HL-60 (cell line): Measurements from ENCODE around the gene CACNA1G.

ENCODE experiments used
- DNase-seq, 2 experiments: peaks; one replicate each; pipeline ENCODE4 v3.0.0-alpha.2; 2010 to 2020; ENCODE audit warnings: low read depth in 1 of 2, low spot score in 1 of 2
- H3K27ac ChIP-seq: fragments of 250-450 bp; sonication (Bioruptor Pico); replicated peaks from 2 replicates; pipeline ENCODE4 v1.5.1; 2020; ENCODE audit warnings: mild to moderate bottlenecking, moderate library complexity
- H3K27me3 ChIP-seq: fragments of 250-450 bp; sonication (Bioruptor Pico); 2 replicates; pipeline ENCODE4 v1.5.1; 2021; ENCODE audit warnings: mild to moderate bottlenecking, moderate library complexity; ENCODE audit not compliant: insufficient read depth, poor library complexity, severe bottlenecking
- H3K4me3 ChIP-seq: replicated peaks from 2 replicates; pipeline ENCODE4 v1.5.1; 2011; ENCODE audit warnings: mild to moderate bottlenecking, control low read depth, low read length; ENCODE audit not compliant: insufficient read depth
- GABPA ChIP-seq: IDR thresholded peaks from 2 replicates; pipeline ENCODE4 v1.6.1; 2012; ENCODE audit warnings: low read depth
- POLR2AphosphoS5 ChIP-seq: IDR thresholded peaks from 2 replicates; pipeline ENCODE4 v1.6.1; 2012; ENCODE audit warnings: low read depth
- SPI1 ChIP-seq: IDR thresholded peaks from 2 replicates; pipeline ENCODE4 v1.6.1; 2012; ENCODE audit warnings: low read depth, mild to moderate bottlenecking, borderline replicate concordance
- TF ChIP-seq, protein P1 (sequence below): IDR thresholded peaks from one replicate; pipeline ENCODE4 v1.5.1; 2011; ENCODE audit warnings: low read length, control low read depth, inconsistent platforms; ENCODE audit not compliant: insufficient read depth
- TF ChIP-seq, protein P2 (sequence below): IDR thresholded peaks from 2 replicates; pipeline ENCODE4 v1.6.1; 2012; ENCODE audit warnings: low read depth; ENCODE audit not compliant: insufficient replicate concordance

CACNA1G gene

GRCh38 chr17:50542795-50543774, 17.4 kb upstream of the CACNA1G start:
- Histone ChIP-seq H3K27ac (no peak overlapping the region), H3K4me3 (no peak overlapping the region), H3K27me3 (peaks cover 3% of the 10 kb centered on the region)
- no peak for DNase-seq
- TF ChIP-seq, protein P1, sequence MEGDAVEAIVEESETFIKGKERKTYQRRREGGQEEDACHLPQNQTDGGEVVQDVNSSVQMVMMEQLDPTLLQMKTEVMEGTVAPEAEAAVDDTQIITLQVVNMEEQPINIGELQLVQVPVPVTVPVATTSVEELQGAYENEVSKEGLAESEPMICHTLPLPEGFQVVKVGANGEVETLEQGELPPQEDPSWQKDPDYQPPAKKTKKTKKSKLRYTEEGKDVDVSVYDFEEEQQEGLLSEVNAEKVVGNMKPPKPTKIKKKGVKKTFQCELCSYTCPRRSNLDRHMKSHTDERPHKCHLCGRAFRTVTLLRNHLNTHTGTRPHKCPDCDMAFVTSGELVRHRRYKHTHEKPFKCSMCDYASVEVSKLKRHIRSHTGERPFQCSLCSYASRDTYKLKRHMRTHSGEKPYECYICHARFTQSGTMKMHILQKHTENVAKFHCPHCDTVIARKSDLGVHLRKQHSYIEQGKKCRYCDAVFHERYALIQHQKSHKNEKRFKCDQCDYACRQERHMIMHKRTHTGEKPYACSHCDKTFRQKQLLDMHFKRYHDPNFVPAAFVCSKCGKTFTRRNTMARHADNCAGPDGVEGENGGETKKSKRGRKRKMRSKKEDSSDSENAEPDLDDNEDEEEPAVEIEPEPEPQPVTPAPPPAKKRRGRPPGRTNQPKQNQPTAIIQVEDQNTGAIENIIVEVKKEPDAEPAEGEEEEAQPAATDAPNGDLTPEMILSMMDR = no peak

GRCh38 chr17:50544516-50544915, 16.0 kb upstream of the CACNA1G start:
- no peak for DNase-seq
- TF ChIP-seq SPI1 = no peak
- TF ChIP-seq, protein P1 = no peak
- TF ChIP-seq, protein P2, sequence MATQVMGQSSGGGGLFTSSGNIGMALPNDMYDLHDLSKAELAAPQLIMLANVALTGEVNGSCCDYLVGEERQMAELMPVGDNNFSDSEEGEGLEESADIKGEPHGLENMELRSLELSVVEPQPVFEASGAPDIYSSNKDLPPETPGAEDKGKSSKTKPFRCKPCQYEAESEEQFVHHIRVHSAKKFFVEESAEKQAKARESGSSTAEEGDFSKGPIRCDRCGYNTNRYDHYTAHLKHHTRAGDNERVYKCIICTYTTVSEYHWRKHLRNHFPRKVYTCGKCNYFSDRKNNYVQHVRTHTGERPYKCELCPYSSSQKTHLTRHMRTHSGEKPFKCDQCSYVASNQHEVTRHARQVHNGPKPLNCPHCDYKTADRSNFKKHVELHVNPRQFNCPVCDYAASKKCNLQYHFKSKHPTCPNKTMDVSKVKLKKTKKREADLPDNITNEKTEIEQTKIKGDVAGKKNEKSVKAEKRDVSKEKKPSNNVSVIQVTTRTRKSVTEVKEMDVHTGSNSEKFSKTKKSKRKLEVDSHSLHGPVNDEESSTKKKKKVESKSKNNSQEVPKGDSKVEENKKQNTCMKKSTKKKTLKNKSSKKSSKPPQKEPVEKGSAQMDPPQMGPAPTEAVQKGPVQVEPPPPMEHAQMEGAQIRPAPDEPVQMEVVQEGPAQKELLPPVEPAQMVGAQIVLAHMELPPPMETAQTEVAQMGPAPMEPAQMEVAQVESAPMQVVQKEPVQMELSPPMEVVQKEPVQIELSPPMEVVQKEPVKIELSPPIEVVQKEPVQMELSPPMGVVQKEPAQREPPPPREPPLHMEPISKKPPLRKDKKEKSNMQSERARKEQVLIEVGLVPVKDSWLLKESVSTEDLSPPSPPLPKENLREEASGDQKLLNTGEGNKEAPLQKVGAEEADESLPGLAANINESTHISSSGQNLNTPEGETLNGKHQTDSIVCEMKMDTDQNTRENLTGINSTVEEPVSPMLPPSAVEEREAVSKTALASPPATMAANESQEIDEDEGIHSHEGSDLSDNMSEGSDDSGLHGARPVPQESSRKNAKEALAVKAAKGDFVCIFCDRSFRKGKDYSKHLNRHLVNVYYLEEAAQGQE = no peak
- no peak for TF ChIP-seq POLR2AphosphoS5
- TF ChIP-seq GABPA = no peak
- Histone ChIP-seq H3K27ac (no peak overlapping the region), H3K27me3 (peaks cover 3% of the 10 kb centered on the region), H3K4me3 (no peak overlapping the region)

DNA sequence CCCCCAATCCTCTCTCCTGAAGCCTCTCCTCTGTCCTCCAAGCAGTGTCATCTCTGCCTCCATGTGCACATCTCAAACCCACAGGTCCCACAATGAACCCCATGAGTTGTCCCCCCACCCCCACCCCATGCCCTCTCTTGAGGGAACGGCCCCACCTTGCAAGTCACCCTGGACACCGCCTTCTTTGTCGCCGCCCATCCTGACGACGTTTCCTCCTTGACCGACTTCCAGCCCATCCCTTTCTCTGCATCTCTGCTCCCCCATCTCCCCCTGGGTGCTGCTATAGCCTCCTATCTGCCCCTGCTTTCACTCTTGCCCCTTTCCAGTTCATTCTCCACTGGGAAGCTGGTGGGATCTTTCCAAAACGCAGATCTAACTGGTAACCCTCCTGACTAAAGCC, 15.2 kb upstream of the CACNA1G start:
- H3K4me3 ChIP-seq = no peak overlapping the region
- H3K27ac ChIP-seq = no peak overlapping the region
- H3K27me3 ChIP-seq = peaks cover 3% of the 10 kb centered on the region
- TF ChIP-seq, protein P1 = no peak
- no peak for TF ChIP-seq GABPA
- TF ChIP-seq, protein P2 = no peak
- no peak for TF ChIP-seq SPI1
- no peak for TF ChIP-seq POLR2AphosphoS5
- no peak for DNase-seq

- Histone ChIP-seq H3K27me3 (peaks cover 3% of the 10 kb centered on the region), H3K27ac (no peak overlapping the region), H3K4me3 (peak overlapping the region; percentile 52)
- no peak for TF ChIP-seq POLR2AphosphoS5
- TF ChIP-seq SPI1 = no peak
- TF ChIP-seq, protein P2 = no peak
- TF ChIP-seq GABPA = no peak
- TF ChIP-seq, protein P1 = no peak
- DNase-seq = no peak
Observed at GRCh38 chr17:50546701-50547034, 13.8 kb upstream of the CACNA1G start.
